BLaER1 (cell line): ENCODE data around the gene PTPN2.

Experiments
- H3K27ac ChIP-seq: shearing (Covaris generic); formaldehyde crosslinking; 2 replicates; pipeline ENCODE4 v1.8.1; 2022
- H3K27me3 ChIP-seq: shearing (Covaris generic); formaldehyde crosslinking; 2 replicates; pipeline ENCODE4 v1.8.1; 2022
- H3K36me3 ChIP-seq: shearing (Covaris generic); formaldehyde crosslinking; 2 replicates; pipeline ENCODE4 v1.8.1; 2022
- H3K4me1 ChIP-seq: shearing (Covaris generic); formaldehyde crosslinking; 2 replicates; pipeline ENCODE4 v1.8.1; 2022
- H3K4me2 ChIP-seq: shearing (Covaris generic); formaldehyde crosslinking; 2 replicates; pipeline ENCODE4 v1.8.1; 2022
- H3K4me3 ChIP-seq: shearing (Covaris generic); formaldehyde crosslinking; 2 replicates; pipeline ENCODE4 v1.8.1; 2022
- H3K9ac ChIP-seq: shearing (Covaris generic); formaldehyde crosslinking; 2 replicates; pipeline ENCODE4 v1.8.1; 2022
- H3K9me3 ChIP-seq: shearing (Covaris generic); formaldehyde crosslinking; 2 replicates; pipeline ENCODE4 v1.8.1; 2022
- H4K20me1 ChIP-seq: shearing (Covaris generic); formaldehyde crosslinking; 2 replicates; pipeline ENCODE4 v1.8.1; 2022
- Cebpa-rat ChIP-seq: shearing (Covaris generic); IDR thresholded peaks from 2 replicates; pipeline ENCODE4 v1.8.1; 2022

Gene PTPN2

DNA sequence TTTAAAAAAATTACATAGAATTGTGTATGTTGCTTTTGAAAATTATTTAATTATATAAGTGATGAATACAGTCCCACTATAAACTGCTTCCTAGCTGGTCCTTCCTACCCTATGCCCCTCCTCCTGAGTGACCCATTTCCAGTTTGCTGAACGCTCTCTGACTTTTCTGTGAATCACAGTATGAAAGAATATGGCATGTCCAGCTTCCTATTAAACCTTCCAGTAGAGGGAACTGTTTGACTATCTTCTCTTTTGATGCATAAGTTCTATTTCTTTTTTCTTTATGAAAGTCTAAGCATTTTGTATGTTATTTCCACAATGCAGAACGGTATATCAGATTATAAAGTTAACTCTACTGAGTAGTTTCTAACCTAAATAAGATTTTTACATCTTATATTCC, 139.9 kb downstream of the PTPN2 start:
- Histone ChIP-seq H3K4me2 (peak overlapping the region; percentile 72; the same call in 1 of the 2 replicates), H4K20me1 (no peaks in the 10 kb centered on the region), H3K4me3 (no peak overlapping the region), H3K9ac (no peak overlapping the region), H3K36me3 (no peaks in the 10 kb centered on the region), H3K27ac (no peak overlapping the region), H3K9me3 (0 out of 2 replicates have a peak, but pooled peaks cover 2% of the 10 kb centered on the region), H3K27me3 (no peaks in the 10 kb centered on the region), H3K4me1 (peaks cover 70% of the 10 kb centered on the region)
- no peak for TF ChIP-seq Cebpa-rat

- no peak for TF ChIP-seq Cebpa-rat
- Histone ChIP-seq H3K4me3 (no peak overlapping the region), H4K20me1 (no peaks in the 10 kb centered on the region), H3K9me3 (0 out of 2 replicates have a peak, but pooled peaks cover 2% of the 10 kb centered on the region), H3K9ac (no peak overlapping the region), H3K4me1 (peaks cover 58% of the 10 kb centered on the region), H3K27ac (no peak overlapping the region), H3K36me3 (no peaks in the 10 kb centered on the region), H3K27me3 (no peaks in the 10 kb centered on the region), H3K4me2 (no peak overlapping the region)
Observed at GRCh38 chr18:12742453-12742852, 141.6 kb downstream of the PTPN2 start.
